ENCODE data around the gene SLC13A1.

The SLC13A1 gene

DNA sequence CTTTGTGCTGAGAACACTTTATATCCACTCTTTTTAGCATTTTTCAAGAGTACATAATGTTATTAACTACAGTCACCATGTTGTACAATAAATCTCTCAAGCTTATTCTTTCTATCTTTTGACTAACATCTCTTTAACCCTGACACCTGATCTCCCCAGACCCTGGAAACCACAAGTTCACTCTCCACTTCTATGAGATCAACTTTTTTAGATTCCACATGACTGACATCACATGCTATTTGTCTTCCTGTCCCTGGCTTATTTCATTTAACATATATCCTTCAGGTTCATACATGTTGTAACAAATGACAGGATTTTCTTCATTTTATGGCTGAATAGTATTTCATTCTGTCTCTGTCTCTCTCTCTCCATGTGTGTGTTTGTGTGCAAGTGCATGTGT, 15.5 kb downstream of the SLC13A1 start:
- POLR2A ChIA-PET, result no interaction called here
- TF ChIP-seq, protein P1, sequence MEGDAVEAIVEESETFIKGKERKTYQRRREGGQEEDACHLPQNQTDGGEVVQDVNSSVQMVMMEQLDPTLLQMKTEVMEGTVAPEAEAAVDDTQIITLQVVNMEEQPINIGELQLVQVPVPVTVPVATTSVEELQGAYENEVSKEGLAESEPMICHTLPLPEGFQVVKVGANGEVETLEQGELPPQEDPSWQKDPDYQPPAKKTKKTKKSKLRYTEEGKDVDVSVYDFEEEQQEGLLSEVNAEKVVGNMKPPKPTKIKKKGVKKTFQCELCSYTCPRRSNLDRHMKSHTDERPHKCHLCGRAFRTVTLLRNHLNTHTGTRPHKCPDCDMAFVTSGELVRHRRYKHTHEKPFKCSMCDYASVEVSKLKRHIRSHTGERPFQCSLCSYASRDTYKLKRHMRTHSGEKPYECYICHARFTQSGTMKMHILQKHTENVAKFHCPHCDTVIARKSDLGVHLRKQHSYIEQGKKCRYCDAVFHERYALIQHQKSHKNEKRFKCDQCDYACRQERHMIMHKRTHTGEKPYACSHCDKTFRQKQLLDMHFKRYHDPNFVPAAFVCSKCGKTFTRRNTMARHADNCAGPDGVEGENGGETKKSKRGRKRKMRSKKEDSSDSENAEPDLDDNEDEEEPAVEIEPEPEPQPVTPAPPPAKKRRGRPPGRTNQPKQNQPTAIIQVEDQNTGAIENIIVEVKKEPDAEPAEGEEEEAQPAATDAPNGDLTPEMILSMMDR (IDR thresholded peaks at IDR 0.05; ENCODE audit: insufficient read depth, low read length, missing control alignments), result no peak
- DNase-seq (ENCODE audit: low read depth, low spot score), result no peak
- H3K4me3 ChIP-seq (ENCODE audit: low read depth, low read length), result no peak overlapping the region
- CTCF ChIA-PET, result no interaction called here

DNA sequence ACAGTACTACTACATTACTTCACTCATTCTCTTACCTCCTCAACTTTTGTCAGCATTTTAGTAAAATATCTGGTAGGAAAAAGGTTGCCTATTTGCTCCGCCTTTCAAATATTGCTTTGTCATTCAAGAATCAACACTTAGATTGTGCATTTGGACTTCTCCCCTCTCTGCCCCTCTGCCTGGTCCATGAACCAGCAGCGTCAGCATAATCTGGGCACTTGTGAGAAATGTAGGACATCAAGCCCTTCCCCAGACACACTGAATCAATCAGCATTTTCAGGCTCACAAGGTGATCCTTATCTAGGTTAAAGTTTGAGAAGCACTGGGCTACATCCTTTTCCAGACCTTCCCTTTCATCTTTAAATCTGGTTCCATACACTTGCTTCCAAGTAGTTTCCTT, 16.3 kb downstream of the SLC13A1 start:
- TF ChIP-seq, protein P1 (IDR thresholded peaks at IDR 0.05; ENCODE audit: insufficient read depth, low read length, missing control alignments), result no peak
- DNase-seq (ENCODE audit: low read depth, low spot score), result no peak
- CTCF ChIA-PET, result no interaction called here
- POLR2A ChIA-PET, result no interaction called here
- H3K4me3 ChIP-seq (ENCODE audit: low read depth, low read length), result no peak overlapping the region

DNA sequence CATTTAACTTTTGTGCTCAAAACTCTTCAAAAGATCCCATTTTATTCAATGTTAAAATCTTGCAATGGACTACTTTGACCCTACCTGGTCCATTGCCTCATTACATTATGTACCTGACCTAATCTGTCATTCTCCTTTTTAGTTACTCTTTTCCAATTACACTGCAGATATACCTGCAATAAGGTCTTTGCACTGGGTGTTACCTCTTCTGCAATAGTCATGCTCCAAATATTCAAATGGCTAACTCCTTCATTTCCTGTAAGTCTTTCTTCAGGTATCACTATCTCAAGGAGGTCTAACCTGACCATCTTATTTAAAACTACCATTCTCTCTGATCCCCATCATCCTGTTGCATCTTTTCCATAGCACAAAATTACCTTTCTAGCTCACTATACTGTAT, 22.3 kb downstream of the SLC13A1 start:
- no peak overlapping the region for H3K4me3 ChIP-seq (ENCODE audit: low read depth, low read length)
- TF ChIP-seq, protein P1 (IDR thresholded peaks at IDR 0.05; ENCODE audit: insufficient read depth, low read length, missing control alignments), result no peak
- POLR2A ChIA-PET, result no interaction called here
- CTCF ChIA-PET, result no interaction called here
- no peak for DNase-seq (ENCODE audit: low read depth, low spot score)

DNA sequence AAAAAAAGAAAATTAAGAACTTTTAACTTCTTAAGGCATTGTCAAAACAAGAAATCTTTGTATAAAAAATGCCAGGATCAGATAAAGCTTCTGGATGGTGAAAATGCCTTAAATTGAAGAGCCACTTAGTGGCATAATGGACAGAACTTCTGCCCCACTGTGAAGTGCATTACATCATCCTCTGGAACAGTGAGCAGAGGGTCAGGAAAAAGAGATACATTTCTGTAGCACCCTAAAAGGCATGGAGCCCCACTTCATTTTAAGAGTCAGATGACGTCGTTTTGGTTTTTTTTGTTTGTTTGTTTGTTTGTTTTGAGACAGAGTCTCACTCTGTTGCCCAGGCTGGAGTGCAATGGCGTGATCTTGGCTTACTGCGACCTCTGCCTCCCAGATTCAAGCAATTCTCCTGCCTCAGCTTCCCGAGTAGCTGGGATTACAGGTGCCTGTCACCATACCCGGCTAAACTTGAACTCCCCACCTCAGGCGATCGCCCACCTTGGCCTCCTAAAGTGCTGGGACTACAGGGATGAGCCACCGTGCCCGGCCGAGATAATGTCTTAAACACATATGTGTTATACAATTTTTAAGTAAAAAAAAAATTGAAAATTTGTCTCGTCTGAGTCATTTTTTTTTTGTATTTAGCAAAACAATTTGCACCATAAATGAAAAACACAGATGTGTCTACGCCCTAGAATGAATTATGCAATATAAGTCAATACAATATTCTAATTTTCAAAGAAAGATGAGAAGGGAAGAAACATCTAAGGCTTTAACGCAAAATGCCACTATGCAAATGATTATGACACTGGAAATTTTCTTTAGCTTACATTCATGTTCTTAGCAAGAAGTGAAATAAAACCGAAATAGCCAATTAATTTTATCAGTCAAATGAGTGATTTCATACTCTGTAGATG, 29.2 kb downstream of the SLC13A1 start:
- TF ChIP-seq, protein P1 (IDR thresholded peaks at IDR 0.05; ENCODE audit: insufficient read depth, low read length, missing control alignments), result no peak
- no peak for DNase-seq (ENCODE audit: low read depth, low spot score)
- ChIA-PET CTCF (no interaction called here), POLR2A (no interaction called here)
- H3K4me3 ChIP-seq (ENCODE audit: low read depth, low read length), result no peak overlapping the region

DNA sequence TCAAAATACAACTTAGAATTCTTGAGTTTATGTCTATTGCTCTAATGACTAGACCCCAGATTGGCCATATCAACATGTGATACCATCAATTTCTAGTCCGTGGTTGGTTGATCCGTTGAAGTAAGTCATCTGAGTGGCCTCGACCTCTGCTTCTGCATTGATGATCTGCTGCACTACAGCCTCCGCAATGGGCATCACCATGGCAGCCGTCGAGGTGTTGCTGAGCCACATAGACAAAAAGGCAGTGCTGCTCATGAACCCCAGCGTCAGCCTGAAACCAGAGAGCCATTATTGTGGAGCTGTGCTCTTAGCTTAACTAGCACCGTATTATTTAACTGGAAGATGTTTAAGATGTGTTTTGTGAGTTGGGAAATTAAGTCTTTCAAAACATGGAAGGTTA, 30.7 kb downstream of the SLC13A1 start:
- TF ChIP-seq, protein P1 (IDR thresholded peaks at IDR 0.05; ENCODE audit: insufficient read depth, low read length, missing control alignments), result no peak
- H3K4me3 ChIP-seq (ENCODE audit: low read depth, low read length), result no peak overlapping the region
- POLR2A ChIA-PET, result no interaction called here
- no peak for DNase-seq (ENCODE audit: low read depth, low spot score)
- CTCF ChIA-PET, result no interaction called here

DNA sequence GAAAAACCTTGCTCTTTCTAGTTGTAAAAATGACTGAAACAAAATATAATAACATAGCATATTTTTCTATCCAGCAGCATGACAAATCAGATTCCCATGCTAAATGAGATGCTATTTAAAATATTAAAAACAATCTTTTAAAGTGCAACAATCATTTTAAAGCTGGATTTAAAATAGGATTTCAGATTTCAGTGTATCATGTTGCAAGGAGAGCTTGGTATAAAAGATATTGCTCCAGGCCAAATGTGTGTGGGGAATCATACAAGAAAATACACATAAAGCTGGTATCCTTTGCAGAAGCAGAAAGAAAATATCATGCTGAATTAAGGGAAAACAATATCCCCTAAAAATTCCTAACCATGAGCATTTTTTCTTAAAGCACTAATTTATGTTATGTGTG, 42.2 kb downstream of the SLC13A1 start:
- POLR2A ChIA-PET, result no interaction called here
- CTCF ChIA-PET, result no interaction called here

More for the DNA sequence above, 42.2 kb downstream of the SLC13A1 start:
- no peak for DNase-seq (ENCODE audit: low read depth, low spot score)
- TF ChIP-seq, protein P1 (IDR thresholded peaks at IDR 0.05; ENCODE audit: insufficient read depth, low read length, missing control alignments), result no peak
- no peak overlapping the region for H3K4me3 ChIP-seq (ENCODE audit: low read depth, low read length)
